Fibroblast of skin of right biceps (primary cell): ENCODE data around the gene CLK2.

Source experiments
- DNase-seq: peaks from one replicate; pipeline ENCODE4 v3.0.0-alpha.2; 2013

CLK2 gene

GRCh38 chr1:155273343-155274245 is at the start of gene CLK2:
Gene CLK2, minus strand, starts transcription at chr1:155273504. Its CDS starts 2,527 bp downstream, at chr1:155270977.
- peak; percentile 96 for DNase-seq

- no peak for DNase-seq
Measured at GRCh38 chr1:155322571-155322952, 49.3 kb upstream of the CLK2 start.

DNA sequence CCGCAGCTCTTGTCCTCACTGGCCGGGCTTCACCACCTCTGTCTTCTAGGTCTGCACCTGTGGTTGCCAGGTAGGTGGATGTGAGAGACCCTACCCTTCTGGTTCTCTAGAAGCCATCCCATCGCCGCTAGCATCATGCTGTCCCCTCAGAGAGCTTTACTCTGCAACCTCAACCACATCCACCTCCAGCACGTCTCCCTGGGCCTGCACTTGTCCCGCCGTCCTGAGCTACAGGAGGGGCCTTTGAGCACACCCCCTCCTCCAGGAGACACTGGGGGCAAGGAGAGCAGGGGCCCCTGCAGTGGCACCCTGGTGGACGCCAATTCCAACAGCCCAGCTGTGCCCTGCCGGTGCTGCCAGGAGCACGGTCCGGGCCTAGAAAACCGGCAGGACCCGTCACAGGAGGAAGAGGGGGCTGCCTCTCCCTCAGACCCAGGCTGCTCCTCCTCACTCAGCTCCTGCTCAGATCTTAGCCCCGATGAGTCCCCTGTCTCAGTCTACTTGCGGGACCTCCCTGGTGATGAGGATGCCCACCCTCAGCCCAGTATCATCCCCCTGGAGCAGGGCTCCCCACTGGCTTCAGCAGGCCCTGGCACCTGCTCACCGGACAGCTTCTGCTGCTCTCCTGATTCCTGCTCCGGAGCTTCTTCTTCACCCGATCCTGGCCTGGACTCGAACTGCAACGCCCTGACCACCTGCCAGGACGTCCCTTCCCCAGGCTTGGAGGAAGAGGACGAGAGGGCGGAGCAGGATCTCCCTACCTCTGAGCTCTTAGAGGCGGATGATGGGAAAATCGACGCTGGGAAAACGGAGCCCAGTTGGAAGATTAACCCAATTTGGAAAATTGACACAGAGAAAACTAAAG is 48.6 kb upstream of the CLK2 start:
- no peak for DNase-seq

DNA sequence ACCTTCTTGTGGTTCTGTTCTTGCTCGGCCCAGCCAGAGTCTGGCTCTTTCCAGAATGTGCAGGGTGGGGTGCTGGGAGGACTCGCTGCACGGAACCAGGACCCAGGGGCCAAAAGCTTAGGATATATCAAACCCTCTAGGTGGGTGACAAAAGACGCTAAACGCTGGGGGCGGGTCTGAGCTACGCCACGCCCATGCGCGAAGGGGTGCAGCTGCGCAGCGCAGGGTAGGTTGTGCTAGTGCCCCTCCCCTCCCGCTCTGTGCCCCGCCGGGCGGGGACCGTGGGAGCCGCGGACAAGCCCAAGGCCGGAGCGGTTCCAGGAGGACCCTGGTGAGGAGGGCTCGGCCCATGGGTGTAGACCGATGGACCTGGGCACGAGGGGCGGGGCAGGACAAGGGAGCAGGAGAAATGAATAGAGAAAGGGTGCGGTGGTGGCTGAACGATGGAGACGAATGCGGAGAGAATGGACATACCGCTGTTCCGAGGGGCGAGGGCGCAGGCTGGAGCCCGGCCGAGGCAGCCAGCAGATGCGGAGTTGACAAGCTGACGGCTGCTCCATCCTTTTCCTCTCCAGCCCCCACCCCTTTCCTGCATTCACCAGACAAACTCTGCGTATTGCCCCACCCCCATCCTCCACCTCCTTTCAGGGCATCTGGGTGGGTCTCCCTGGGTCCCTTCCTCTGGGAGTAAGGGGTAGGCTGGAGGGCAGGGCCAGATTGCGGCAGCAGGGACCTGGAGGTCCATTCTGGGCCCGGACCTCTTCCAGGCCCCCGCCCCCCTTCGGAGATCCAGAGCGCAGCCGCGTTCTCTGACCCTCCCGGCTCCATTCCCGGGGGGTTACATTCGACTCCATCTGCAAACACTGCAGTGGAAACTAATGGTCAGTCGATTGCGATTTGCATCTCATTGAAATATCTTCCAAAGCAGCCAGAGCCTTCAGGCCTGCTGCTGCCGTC is 47.6 kb upstream of the CLK2 start, which contains the start of gene RUSC1:
TSS of gene RUSC1 (plus strand) at position 234 of the 957 bp plus-strand sequence. CDS start 880 bp downstream, outside the sequence.
- DNase-seq: peak; percentile 67

DNA sequence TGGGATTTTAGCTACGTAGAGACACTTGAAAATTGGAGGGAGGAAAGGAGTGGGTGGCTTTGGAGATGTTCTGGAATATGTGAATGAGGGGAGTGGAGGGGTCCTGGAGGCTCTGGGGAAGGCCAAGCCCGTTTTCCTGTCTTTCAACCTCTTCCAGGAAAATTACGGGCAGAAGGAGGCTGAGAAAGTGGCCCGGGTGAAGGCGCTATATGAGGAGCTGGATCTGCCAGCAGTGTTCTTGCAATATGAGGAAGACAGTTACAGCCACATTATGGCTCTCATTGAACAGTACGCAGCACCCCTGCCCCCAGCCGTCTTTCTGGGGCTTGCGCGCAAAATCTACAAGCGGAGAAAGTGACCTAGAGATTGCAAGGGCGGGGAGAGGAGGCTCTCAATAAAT is 46.9 kb upstream of the CLK2 start:
- no peak for DNase-seq

DNA sequence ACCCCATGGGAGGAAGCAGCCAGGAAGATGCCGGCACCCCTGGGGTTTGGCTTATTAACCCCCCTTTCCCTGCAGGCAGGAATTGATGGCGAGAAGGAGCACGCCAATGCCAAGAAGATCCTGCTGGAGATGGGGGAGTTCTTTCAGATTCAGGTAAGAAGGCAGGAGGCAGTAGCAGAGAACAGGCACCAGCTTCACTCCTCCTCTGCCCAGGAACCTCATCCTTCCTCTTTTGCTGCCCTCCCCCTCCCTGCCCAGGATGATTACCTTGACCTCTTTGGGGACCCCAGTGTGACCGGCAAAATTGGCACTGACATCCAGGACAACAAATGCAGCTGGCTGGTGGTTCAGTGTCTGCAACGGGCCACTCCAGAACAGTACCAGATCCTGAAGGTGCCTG is 46.2 kb upstream of the CLK2 start:
- DNase-seq: no peak

DNA sequence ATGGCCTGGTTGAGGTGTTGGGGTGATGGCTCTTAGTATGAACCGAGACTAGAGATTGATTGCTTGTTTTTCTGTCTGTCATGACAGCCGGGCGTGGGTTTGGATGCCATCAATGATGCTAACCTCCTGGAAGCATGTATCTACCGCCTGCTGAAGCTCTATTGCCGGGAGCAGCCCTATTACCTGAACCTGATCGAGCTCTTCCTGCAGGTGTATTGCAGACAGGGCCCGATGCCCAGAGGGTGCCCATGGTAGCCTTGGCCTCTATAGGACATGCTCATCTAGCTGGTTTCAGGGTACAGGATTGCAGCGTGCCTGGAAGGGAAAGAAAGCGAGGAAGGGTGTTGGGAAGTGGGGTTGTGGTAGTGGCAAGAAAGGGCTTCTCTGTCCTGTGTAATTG is 44.8 kb upstream of the CLK2 start:
- DNase-seq: no peak

GRCh38 chr1:155316922-155317321 is 43.6 kb upstream of the CLK2 start:
- no peak for DNase-seq

- DNase-seq: no peak
Measured at GRCh38 chr1:155313261-155313660, 40.0 kb upstream of the CLK2 start.

DNA sequence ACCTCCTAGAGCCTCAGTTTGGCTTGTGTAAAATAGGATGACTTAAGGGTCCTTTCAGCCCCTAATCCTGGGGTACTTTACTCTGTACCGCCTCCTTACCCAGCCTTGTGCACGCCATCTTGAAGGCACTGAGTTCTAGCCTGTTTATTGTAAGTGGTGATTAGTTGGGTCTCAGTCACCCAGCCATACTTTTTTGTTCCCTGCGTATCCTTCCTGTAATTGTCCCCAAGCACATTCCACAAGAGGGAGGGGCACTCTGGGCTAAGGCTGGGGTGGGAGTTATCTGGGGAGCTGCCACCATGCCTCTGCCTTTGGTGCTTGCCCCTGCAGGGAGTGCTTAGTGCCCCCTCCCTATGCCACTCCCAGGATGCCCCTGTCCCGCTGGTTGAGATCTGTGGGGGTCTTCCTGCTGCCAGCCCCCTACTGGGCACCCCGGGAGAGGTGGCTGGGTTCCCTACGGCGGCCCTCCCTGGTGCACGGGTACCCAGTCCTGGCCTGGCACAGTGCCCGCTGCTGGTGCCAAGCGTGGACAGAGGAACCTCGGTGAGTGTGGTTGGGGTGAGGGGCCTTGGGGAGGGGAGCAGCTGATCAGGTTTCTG is 36.2 kb upstream of the CLK2 start:
- no peak for DNase-seq

DNA sequence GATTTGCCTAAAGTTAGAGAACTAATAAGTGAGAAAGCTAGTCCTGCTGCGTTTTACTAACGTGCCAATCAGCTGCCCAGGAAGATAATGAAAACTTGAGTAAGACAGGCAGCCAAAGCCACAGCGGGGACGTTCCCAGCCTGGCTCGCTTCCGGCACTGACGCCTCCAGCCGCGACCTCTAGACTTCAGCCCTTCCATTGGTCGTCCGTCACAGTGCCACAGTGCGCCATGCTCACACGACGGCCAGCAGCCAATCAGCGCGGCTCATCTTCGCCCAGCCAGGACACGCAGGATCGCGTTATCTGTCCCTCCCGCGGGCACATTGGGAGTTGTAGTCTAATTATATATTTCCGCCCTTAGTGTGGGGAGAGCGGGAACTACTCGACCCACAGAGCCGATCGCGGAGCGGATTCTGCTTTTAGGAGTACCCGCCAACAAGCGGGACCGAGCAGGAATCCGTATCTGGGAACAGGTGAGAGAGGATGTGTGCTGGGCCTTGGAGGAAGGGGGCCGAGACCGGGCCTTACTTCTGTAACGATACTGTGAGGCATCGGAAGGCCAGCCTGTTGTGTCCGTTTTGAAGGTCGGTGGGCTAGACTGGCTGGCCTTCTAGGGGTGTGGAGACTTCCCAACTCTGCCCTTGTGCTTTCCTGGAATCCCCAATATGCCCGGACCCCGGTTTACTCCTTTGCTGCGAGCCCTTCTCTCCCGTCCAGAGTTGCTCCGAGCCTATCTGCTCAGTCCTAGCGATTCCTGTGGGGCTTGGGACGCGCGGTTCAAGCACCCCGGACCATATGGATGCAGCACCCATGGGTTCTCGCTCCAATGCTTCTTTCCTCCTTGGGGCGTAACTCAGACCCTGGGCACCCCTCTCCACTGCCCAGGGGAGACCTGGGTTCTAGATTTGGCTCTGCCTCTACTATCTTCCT is 35.5 kb upstream of the CLK2 start, which contains the start of gene FDPS:
TSS of gene FDPS (plus strand) at position 374 of the 930 bp plus-strand sequence. CDS start 924 bp downstream, outside the sequence.
- peak; percentile 99 for DNase-seq

DNA sequence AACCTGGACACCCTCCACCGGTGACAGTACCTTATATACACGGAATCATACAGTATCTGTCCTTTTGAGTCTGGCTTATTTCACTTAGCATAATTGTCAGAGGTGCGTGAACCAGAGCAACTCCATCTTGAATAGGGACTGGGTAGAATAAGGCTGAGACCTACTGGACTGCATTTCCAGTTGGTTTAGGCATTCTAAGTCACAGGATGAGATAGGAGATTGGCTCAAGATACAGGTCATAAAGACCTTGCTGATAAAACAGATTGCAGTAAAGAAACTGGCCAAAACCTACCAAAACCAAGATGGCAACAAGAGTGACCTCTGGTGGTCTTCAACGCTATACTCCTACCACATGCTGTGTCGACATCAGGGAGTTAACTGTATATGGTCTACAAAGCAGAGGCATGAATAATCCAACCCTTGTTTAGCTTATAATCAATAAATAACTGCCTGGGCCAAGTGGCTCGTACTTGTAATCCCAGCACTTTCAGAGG is 34.0 kb upstream of the CLK2 start:
- peak; percentile 57 for DNase-seq

- DNase-seq: no peak
Measured at GRCh38 chr1:155305881-155306391, 32.6 kb upstream of the CLK2 start.

- no peak for DNase-seq
Measured at GRCh38 chr1:155304558-155305063, 31.3 kb upstream of the CLK2 start.

- DNase-seq: no peak
Measured at GRCh38 chr1:155301342-155301841, 28.1 kb upstream of the CLK2 start, which contains the start of gene PKLR. Gene PKLR, minus strand, starts transcription at chr1:155301438. Its CDS starts 43 bp downstream, at chr1:155301395.

DNA sequence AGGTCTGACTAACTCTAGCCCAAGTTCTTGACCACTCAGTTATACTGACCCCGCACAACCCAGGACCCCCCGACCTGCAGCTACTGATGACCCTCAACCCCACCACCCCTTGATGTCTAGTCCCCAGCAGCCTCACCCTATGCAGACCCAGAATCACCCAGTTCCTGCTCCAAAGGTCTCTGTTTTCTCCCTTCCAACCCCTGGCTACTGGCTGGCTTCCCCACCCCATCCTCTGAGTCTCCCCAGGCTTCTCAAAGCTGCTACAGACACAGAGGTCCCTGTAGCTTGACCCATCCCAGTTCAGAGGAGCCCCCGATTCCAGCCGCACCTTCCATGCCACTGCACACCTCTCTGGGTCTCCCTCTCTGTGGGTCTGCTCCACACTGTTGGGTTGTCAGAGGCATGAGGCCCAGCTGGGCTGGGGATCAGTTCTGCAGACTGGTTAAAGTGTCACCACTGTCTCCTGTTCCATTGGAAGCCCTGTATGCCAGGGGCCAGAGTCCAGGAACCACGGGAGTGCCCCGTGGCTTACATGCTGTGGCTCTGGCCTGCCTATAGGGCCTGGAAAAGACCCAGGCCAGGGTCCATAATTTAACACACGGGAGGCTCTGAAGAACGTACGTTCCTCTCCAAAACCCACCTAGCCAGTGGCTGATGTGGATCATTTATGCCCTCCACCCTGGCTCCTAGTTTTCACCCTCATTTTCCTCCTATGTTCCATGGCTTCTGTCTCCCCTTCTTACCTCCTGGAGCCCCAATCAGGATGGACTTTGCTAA is 27.4 kb upstream of the CLK2 start:
- no peak for DNase-seq

DNA sequence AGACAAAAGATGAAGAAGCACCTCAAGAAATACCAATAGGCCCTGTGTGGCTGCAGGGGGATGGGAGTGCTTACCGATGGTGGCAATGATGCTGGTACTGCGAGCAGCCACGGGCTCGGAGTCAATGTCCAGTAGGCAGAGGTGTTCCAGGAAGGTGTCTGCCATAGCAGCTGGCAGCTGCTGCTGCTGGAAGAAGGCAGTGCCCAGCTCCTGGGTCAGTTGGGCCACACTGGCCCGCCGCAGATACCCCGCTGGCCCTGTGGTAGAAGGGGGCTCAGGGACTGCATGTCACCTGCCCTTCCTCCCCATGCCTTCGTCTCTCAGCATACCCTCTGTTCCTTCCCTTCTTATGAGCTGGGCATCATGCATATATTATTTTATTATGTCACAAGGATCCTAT is 26.7 kb upstream of the CLK2 start:
- DNase-seq: no peak

GRCh38 chr1:155297384-155297783 is 24.1 kb upstream of the CLK2 start:
- DNase-seq: no peak

- no peak for DNase-seq
Measured at GRCh38 chr1:155296661-155297060, 23.4 kb upstream of the CLK2 start.
